ENCODE measurements around the gene MRPL53. TPM values are rescaled to one million over a fixed set of nuclear protein-coding genes. Genes with fewer than 3 reads are reported as not detected.
A peak's percentile ranks its signal among the peaks of the same experiment; 100 is the strongest.

MRPL53 gene
- total and polyA plus RNA-seq, 9 of the 15 experiments (the other 6 are each of a cell fraction or from before 2014, with no cell fraction given) = 11.5 to 87.9 (median 41.1) TPM

GRCh38 chr2:74507145-74507925, 34.9 kb upstream of the MRPL53 start, which contains the start of gene PCGF1 (continued):
- TF ChIP-seq ELK3 (CRISPR knock-in tag; IDR thresholded peaks at IDR 0.05) (no peak), SP1 (CRISPR knock-in tag; IDR thresholded peaks at IDR 0.05) (peak; percentile 81), SAFB (IDR thresholded peaks at IDR 0.05; ENCODE audit: borderline replicate concordance, low read depth, low read length) (no peak), ATF4 (CRISPR knock-in tag; IDR thresholded peaks at IDR 0.05) (no peak), RFX7 (CRISPR knock-in tag; IDR thresholded peaks at IDR 0.05) (no peak), ZNF507 (tag; conservative IDR thresholded peaks at IDR 0.05) (no peak), PTRF (tag; IDR thresholded peaks at IDR 0.05) (no peak), ZBTB1 (CRISPR knock-in tag; IDR thresholded peaks at IDR 0.05; ENCODE audit: borderline replicate concordance, low read depth) (peak; percentile 17; the same call in 1 of the 2 replicates), MXD1 (CRISPR knock-in tag; IDR thresholded peaks at IDR 0.05; ENCODE audit: borderline replicate concordance, poor library complexity, severe bottlenecking) (no peak), HDAC1 (IDR thresholded peaks at IDR 0.05) (peak in 1 of 2 experiments; percentile 89; a peak in 2 of 4 replicates), ZNF766 (CRISPR knock-in tag; conservative IDR thresholded peaks at IDR 0.05) (no peak)
- TF ChIP-seq, protein P1, sequence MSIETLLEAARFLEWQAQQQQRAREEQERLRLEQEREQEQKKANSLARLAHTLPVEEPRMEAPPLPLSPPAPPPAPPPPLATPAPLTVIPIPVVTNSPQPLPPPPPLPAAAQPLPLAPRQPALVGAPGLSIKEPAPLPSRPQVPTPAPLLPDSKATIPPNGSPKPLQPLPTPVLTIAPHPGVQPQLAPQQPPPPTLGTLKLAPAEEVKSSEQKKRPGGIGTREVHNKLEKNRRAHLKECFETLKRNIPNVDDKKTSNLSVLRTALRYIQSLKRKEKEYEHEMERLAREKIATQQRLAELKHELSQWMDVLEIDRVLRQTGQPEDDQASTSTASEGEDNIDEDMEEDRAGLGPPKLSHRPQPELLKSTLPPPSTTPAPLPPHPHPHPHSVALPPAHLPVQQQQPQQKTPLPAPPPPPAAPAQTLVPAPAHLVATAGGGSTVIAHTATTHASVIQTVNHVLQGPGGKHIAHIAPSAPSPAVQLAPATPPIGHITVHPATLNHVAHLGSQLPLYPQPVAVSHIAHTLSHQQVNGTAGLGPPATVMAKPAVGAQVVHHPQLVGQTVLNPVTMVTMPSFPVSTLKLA (conservative IDR thresholded peaks at IDR 0.05) = peak; percentile 84 to 89
- TF ChIP-seq, protein P2, sequence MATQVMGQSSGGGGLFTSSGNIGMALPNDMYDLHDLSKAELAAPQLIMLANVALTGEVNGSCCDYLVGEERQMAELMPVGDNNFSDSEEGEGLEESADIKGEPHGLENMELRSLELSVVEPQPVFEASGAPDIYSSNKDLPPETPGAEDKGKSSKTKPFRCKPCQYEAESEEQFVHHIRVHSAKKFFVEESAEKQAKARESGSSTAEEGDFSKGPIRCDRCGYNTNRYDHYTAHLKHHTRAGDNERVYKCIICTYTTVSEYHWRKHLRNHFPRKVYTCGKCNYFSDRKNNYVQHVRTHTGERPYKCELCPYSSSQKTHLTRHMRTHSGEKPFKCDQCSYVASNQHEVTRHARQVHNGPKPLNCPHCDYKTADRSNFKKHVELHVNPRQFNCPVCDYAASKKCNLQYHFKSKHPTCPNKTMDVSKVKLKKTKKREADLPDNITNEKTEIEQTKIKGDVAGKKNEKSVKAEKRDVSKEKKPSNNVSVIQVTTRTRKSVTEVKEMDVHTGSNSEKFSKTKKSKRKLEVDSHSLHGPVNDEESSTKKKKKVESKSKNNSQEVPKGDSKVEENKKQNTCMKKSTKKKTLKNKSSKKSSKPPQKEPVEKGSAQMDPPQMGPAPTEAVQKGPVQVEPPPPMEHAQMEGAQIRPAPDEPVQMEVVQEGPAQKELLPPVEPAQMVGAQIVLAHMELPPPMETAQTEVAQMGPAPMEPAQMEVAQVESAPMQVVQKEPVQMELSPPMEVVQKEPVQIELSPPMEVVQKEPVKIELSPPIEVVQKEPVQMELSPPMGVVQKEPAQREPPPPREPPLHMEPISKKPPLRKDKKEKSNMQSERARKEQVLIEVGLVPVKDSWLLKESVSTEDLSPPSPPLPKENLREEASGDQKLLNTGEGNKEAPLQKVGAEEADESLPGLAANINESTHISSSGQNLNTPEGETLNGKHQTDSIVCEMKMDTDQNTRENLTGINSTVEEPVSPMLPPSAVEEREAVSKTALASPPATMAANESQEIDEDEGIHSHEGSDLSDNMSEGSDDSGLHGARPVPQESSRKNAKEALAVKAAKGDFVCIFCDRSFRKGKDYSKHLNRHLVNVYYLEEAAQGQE (IDR thresholded peaks at IDR 0.05; ENCODE audit: borderline replicate concordance) = peak; percentile 10; the same call in 1 of the 2 replicates
- TF ChIP-seq, protein P2 (CRISPR knock-in tag; IDR thresholded peaks at IDR 0.05; ENCODE audit: low read depth) = 0 out of 2 replicates have a peak, but pooled peaks have one; percentile 28
